GM19395 (cell line): ENCODE data around the gene DNMT1.
"Not testable (repeated sequence)": the region's sequence is repeated elsewhere in the genome, so short reads cannot be mapped to it uniquely, and the experiment has no call there.

Experiments used
- ATAC-seq: cut with Tn5 transposase; IDR thresholded peaks from one replicate; pipeline ENCODE4 v1.9.1; 2021; ENCODE audit warnings: mild to moderate bottlenecking, moderate library complexity; ENCODE audit not compliant: unreplicated experiment

DNMT1 gene

DNA sequence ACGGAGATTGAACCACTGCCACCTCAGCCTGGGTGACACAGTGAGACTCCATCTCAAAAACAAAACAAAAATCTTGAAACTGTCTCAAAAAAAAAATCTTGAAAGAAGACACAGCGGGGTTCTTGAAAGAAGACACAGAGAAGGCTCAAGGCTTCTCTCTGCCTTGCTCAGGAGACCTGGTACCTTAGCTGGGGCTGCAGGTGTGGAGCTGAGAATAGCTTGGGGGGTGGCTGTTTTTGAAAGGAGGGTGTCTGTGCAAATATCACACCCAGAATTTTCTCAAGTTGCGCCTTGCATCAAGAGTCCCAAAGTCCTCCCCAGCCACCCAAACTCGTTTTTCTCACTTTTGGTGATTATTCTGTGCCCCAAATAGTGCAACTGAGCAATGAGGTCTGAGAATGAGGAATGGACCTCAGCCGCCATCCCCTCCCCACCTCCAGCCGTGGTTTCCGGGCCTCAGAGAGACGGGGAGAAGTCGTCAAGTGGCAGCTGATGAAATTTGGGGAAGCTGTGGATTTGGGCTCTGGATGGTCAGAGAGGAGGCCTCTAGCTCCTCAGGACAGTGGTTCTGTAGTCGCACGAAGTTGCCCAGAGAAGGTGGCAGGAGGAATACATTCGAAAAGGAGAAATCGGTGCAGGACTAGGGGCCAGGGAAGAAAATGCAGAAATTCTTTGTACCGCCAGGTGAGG lies 27.6 kb upstream of the DNMT1 start:
- no peak for ATAC-seq

DNA sequence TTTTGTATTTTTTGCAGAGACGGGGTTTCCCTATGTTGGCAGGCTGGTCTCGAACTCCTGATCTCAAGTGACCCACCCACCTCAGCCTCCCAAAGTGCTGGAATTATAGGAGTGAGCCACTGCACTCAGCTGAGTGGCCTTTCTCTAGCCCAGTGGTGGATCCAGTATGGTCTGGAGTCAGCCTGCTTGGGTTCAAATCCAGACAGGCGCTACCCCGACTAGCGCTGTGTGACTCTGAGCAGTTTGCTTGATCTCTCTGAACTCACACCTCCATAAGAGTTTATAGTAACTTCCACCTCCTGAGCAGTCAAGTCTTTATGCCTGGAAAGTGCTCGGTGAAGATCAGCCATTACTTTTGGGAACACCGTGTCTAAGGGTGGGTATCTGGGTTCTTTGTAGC lies 25.9 kb upstream of the DNMT1 start:
- ATAC-seq = no peak

DNA sequence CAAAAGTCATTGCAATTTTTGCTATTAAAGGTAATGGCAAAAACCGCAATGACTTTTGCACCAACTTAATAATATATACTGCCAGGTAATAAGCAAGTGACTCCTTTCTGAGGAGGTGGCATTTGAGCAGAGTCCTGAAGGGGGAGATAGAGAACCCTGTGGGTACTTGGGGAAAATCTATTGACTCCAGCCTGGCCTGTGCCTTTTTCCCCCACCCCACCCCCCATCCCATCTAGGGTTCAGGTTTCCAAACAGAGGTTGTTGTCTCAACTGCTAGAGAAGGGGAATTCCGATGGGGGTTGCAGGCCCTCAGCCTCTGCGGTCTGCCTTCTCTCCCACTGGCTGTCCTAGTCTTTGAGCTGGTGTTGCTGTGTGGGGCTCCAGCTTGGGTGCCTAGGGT lies 24.9 kb upstream of the DNMT1 start:
- ATAC-seq = no peak

DNA sequence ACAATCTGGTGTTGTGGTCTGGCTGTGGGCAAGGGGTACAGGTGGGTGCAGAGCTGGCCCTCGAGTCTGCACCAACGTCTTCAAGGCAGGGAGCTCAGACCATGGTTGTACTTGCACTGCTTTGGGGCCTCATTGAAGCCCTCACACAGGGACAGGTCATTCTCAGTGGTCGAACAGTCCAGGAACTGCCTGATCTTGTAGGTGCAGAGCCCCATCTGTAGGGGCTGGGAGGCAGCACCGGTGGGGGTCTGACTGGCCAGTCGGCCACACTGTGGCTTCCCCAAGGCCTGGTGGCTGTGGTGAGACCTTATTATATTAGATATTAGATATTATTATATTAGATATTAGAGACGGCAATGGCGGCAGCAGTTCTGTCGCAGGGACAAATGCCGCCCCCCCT lies 22.3 kb upstream of the DNMT1 start:
- ATAC-seq = no peak

DNA sequence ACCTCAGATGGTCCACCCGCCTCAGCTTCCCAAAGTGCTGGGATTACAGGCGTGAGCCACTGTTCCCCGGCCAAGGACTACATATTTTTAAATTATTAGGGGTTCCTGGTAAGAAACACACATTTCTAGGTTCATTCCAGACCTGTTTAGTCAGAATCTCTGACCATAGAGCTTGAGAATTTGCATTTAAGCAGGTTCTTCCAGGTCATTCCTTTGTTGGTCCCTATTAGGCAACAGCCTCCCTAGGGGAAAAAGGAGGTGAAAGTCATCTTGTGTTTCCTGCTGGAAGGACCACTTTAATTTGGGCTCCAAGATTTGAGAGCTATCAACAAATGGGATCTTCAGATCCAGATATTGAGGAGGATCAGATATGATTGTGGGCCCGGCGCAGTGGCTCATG lies 20.0 kb upstream of the DNMT1 start:
- ATAC-seq = no peak

DNA sequence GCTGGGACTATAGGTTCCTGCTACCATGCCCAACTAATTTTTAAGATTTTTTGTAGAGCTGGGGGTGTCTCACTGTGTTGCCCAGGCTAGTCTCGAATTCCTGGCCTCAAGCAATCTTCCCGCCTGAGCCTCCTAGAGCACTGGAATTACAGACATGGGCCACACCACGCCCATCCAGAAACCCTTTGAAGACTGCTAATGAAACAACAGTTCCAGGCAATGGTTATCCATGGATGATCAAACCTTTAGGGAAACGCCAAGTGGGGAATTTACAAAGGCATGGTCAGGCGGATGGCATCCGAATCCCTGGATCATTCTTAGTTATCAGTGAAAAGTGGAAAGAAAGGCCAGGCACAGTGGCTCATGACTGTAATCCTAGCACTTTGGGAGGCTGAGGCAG lies 16.9 kb upstream of the DNMT1 start:
- no peak for ATAC-seq

DNA sequence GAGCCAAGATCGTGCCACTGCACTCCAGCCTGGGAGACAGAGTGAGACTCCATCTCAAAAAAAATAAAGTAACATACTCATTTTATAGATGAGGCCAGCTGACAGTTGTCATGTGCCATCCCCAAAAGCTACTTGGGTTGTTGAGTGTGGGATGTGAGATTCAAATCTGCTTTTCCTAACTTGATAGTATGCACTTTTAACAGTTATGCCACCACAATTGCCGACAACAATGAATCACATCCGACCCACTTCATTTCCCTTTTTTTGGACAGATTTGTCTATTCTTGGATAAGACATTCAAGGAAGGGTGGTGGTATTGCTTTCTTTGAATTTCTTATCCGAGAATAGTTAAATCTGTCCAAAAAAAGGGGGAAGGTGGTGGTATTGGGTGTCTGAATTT lies 16.3 kb upstream of the DNMT1 start:
- no peak for ATAC-seq

DNA sequence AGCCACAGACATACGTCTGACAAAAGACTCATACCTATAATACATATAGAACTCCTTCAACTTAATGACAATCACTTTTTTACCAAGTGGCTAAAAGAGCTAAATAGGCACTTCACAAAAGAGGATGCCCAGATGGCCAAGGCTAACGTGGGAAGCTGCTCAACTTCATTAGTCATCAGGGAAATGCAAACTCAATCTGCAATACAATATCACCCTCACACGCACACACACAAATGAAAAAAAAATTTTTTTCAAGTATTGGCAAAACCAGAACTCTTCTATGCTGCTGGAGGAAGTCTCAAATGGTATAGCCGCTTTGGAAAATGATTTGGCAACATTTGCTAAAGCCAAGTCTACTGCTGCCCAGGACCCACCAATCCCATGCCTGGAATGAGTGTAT lies 14.6 kb upstream of the DNMT1 start:
- ATAC-seq = no peak

DNA sequence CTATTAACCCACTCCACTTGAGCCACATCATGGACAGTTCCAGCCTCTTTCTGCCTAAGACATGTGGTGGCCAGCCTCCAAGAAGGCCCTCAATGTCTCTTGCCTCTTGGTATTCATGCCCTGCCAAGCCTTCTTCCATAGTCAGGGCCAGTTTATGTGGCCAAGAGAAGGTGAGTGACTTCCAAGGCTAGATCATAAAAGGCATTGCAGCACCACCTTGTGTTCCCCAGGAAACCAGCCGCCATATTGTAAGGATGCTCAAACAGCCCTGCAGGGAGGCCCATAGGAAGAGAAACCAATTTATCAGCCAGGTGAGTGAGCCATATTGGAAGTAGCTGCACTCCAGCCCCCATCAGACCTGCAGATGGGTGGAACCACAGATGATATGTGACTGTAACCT lies 12.3 kb upstream of the DNMT1 start:
- no peak for ATAC-seq

DNA sequence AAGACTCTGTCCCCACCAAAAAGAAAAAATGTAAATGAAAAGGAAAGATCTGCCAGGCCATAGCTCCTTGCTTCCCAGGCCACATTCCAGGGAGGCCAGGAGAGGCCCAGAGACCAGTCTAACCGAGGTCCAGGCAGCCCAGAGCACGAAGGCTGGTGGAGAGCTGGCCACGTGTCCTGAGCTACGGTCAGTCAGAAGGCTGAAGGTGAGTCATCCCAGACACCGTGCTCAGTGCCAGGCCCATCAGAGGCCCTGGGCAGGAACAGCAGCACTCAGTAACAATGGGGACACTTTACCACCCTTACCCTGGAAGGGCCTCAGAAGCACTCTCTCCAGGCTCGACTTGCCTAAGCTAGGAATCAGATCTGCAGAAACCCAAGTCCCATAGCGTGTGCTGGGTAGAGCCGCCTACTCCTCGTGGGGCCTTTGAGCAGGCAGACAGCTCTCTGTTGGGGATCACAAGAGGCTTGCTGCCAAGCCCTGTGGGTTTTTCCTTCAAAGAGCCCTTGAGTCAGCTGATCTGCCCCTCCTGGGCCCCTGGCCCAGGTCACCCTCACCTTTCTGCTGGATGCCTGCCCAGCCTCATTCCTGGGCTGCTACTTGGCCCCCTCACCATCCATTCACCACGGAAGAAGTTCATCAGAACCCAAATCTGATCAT lies 11.6 kb upstream of the DNMT1 start:
- no peak for ATAC-seq

DNA sequence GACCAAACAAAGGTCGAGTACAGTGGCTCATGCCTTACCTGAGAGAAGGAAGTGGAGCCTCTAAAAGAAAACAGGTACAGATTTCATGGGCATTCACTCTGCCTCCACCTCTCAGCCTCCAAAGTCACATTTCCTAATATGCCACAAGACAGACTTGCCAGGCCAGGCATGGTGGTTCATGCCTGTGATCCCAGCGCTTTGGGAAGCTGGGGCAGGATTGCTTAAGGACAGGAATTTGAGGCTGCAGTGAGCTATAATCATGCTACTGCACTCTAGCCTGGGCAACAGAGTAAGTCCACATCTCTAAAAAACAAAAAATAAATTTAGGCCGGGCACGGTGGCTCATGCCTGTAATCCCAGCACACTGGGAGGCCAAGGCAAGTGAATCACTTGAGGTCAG lies 10.9 kb upstream of the DNMT1 start:
- no peak for ATAC-seq

DNA sequence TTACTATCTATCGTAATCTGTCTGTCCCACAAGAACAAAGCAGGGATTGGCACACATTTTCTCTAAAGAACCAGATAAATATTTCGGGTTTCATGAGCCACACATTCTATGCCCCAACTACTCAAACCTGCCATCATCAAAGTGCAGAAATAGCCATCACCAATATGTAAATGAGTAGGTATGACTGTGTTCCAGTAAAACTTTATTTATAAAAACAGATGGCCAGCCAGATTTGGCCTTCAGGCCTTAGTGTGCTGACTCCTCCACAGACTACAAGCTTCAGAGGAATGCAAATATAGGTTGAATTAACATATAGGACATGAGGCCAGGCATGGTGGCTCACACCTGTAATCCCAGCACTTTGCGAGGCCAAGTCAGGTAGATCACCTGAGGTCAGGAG lies 8.9 kb upstream of the DNMT1 start:
- no peak for ATAC-seq

DNA sequence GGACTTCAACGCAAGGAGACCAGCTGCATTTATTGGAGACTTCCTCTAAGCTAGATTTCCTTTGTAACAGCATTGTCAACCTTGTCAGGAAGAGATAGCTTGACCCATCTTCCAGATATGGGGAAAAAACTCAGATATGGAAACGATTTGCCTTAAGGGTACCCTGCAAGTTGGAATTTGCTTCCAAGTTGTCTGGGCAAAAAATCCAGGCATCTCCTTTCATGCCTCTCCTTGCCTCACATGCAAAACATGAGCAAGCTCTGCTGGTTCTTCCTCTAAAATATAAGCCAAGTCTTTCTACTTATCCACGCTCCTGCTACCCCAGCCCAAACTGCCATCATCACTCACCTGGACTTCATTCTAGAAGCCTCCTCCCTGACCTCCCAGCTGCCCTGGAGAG lies 6.4 kb upstream of the DNMT1 start:
- no peak for ATAC-seq

DNA sequence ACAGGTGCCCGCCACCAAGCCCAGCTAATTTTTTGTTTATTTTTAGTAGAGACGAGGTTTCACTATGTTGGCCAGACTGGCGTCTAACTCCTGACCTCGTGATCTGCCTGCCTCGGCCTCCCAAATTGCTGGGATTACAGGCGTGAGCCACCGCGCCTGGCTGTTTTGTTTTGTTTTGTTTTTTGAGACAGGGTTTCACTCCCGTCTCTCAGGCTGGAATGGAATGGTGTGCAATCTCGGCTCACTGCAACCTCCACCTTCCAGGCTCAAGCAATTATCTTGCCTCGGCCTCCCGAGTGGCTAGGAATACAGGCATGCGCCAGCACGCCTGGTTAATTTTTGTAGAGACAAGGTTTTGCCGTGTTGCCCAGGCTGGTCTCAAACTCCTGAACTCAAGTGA lies 5.3 kb upstream of the DNMT1 start:
- ATAC-seq = not testable (repeated sequence)

DNA sequence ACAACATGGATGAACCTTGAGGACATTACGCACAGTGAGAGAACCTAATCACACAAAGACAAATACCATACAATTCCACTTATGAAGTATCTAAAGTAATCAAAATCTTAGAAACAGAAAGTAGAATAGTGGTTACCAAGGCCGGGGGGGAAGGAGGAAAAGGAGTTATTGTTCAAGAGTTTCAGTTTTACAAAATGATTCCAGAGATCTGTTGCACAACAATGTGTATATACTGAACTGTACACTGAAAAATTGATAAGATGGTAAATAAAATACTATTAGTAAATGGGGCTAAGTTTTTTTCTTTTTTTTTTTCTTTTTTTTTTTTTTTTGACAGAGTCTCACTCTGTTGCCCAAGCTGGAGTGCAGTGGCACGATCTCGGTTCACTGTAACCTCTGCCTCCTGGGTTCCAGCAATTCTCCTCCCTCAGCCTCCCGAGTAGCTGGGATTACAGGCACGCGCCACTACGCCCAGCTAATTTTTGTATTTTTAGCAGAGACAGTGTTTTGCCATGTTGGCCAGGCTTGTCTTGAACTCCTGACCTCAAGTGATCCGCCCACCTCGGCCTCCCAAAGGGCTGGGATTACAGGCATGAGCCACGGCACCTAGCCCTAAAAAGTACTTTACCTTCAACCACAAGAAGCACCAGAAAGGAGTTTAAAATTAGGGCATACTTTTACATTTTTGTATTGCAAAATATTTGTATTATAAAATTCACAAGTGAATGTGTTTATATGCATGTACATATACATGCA lies 4.3 kb upstream of the DNMT1 start:
- not testable (repeated sequence) for ATAC-seq

DNA sequence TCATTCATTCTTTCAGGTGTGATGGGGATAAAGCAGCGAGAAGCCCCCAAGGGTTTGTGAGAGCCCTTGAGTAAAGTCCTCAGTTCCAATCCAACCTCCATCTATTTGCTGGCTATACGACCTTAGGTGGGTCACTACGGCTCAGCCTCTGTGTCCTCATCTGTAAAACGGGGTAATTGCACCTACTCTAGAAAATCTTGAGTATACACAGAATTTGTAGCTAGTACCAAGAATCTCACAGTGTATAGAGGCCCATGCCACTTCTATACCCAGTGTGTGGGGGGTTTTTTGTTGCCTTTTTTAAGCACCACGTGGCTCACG lies 406 bp upstream of the DNMT1 start:
- peak; percentile 19 for ATAC-seq

DNA sequence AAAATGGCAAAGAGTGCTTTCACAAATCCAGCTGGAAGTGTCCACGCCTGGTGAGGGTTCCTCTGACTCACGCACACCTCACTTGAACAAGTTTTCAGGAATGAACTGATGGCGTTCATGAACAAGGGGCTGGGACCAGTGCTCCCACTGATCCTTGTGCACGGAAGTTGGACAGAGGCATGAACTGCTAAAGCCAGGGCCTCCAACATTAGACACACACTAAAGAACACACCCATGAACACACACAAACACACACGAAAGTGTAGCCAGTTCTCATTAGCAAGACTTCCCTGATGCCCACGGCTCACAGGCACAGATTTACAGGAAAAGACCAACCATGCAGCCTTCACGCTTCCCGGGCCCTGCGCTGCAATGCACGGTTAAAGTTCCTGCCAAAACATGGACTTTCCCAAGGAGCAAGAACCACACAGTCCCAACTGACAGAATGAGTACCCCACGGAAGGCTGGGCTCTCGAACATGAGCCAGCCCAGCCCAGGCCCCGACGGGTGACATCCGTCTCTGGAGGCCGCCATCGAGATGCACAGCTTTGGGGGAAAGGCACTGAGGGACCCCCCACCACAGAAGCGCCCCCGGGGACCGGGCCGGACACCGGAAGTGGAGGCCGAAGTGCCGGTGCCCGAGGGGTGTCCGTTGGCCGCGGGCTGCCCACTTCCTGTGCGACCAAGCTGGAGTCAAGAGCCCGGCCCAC lies 808 bp downstream of the DNMT1 start:
- peak; percentile 6 for ATAC-seq

DNA sequence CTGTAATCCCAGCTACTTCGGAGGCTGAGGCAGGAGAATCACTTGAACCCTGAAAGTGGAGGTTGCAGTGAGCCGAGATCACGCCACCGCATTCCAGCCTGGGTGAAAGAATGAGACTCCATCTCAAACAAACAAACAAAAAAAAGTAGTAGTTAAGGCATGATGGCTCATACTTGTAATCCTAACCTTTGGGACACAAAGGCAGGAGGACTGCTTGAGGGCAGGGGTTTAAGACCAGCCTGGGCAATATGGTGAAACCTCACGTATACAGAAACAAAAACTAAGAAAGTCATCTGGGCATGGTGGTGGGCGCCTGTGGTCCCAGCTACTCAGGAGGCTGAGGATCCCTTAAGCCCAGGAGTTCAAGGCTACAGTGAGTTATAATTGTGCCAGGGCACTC lies 1.8 kb downstream of the DNMT1 start:
- ATAC-seq = no peak

DNA sequence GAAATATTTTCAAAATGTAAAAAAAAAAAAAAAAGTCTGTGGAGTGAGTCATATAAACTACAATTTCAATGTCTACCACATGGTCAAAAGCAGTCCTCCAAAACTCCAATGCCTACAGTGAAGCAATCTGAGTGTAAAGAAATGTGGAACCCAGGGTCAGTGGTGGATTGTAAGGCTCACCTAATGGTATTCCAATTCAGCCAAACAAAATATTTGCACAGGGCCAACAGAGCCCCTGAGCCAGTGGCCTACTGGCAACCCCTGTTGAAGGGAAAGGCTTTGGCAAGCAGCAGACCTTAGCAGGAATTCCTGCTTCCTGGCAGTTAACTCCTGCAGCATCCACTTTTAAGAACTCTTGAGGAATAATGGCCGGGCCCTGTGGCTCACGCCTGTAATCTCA lies 3.4 kb downstream of the DNMT1 start:
- ATAC-seq = no peak

DNA sequence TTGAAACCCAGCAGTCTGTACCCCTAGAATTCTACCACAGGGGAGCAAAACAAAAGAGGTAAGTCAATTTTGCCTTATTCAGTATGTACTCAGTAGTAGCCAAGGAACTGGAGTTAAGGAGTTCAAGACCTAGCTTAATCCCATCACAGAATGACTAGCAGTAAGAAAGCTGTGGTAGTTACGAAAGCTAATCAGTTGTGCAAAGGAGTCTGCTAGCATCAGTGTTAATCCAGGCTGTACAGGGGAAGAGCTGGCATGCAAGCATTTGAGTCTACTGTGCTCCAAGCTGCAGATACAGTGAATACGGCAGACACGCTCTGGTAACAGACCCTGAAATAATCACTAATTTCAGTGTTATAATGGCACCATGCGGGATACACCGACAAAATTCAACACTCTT lies 4.7 kb downstream of the DNMT1 start:
- ATAC-seq = no peak

DNA sequence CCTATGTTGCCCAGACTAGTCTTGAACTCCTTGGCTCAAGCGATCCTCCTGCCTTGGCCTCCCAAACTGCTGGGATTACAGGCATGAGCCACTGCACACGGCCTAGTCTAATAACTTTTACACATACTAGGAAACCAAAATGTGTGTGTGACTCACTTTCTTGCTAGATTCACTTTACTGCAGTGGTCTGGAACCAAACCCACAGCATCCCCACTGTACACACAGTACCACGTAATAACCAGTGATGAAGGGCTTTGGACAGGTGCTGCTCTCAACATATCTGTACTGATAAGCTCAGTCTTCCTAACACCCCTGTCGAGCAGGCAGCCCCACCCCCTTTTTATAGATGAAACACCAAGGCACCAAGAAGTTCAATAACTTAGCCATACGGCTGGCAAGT lies 5.1 kb downstream of the DNMT1 start:
- ATAC-seq = no peak

DNA sequence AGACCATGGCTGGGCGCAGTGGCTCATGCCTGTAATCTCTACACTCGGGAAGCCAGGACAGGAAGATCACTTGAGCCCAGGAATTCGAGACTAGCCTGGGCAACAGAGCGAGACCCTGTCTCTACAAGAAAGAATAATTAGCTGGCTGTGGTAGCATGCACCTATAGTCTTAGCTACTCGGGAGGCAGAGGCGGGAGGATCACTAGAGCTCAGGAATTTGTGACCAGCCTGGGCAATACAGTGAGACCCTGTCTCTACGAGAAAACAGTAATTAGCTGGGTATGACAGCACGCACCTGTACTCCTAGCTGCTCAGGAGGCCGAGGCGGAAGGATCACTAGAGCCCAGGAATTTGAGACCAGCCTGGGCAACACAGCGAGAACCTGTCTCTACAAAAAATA lies 7.4 kb downstream of the DNMT1 start:
- ATAC-seq = no peak
